GM21390 (cell line): ENCODE results near the gene KRTDAP.
A peak's percentile ranks its signal among the peaks of the same experiment; 100 is the strongest.
"Not testable (repeated sequence)": the region's sequence is repeated elsewhere in the genome, so short reads cannot be mapped to it uniquely, and the experiment has no call there.

Experiments used
- ATAC-seq: cut with Tn5 transposase; IDR thresholded peaks from one replicate; pipeline ENCODE4 v1.9.1; 2021; ENCODE audit not compliant: unreplicated experiment

KRTDAP gene

GRCh38 chr19:35486268-35486708 is 4.0 kb downstream of the KRTDAP start:
- no peak for ATAC-seq

- ATAC-seq, result peak; percentile 66
Observed at GRCh38 chr19:35484252-35485036, 5.8 kb downstream of the KRTDAP start.

GRCh38 chr19:35483089-35483488 is 7.2 kb downstream of the KRTDAP start:
- no peak for ATAC-seq

- no peak for ATAC-seq
Observed at GRCh38 chr19:35478794-35479677, 11.2 kb downstream of the KRTDAP start.

GRCh38 chr19:35476149-35476548 is 14.1 kb downstream of the KRTDAP start:
- ATAC-seq, result no peak

GRCh38 chr19:35474594-35474993 is 15.7 kb downstream of the KRTDAP start:
- ATAC-seq, result not testable (repeated sequence)

GRCh38 chr19:35474104-35474503 is 16.2 kb downstream of the KRTDAP start:
- ATAC-seq, result no peak

GRCh38 chr19:35471946-35472345 is 18.3 kb downstream of the KRTDAP start:
- no peak for ATAC-seq

- ATAC-seq, result not testable (repeated sequence)
Observed at GRCh38 chr19:35471075-35471474, 19.2 kb downstream of the KRTDAP start.

GRCh38 chr19:35470128-35470527 is 20.1 kb downstream of the KRTDAP start:
- no peak for ATAC-seq

- ATAC-seq, result peak; percentile 73
Observed at GRCh38 chr19:35468637-35469036, 21.6 kb downstream of the KRTDAP start.

GRCh38 chr19:35466259-35466658 is 24.0 kb downstream of the KRTDAP start:
- ATAC-seq, result no peak

- not testable (repeated sequence) for ATAC-seq
Observed at GRCh38 chr19:35462956-35463355, 27.3 kb downstream of the KRTDAP start.

GRCh38 chr19:35462476-35462953 is 27.7 kb downstream of the KRTDAP start:
- ATAC-seq, result peak; percentile 49

GRCh38 chr19:35461788-35462187 is 28.5 kb downstream of the KRTDAP start:
- not testable (repeated sequence) for ATAC-seq

GRCh38 chr19:35461060-35461459 is 29.2 kb downstream of the KRTDAP start:
- ATAC-seq, result no peak

- no peak for ATAC-seq
Observed at GRCh38 chr19:35460608-35461007, 29.7 kb downstream of the KRTDAP start.

- no peak for ATAC-seq
Observed at GRCh38 chr19:35459414-35460082, 30.7 kb downstream of the KRTDAP start.

GRCh38 chr19:35458731-35459391 is 31.4 kb downstream of the KRTDAP start:
- ATAC-seq, result peak; percentile 36

- ATAC-seq, result no peak
Observed at GRCh38 chr19:35458192-35458591, 32.1 kb downstream of the KRTDAP start.

- no peak for ATAC-seq
Observed at GRCh38 chr19:35457173-35457572, 33.1 kb downstream of the KRTDAP start.
